8988T (cell line): Measurements from ENCODE around the gene CCDC38.

Source experiments
- DNase-seq: peaks from one replicate; pipeline ENCODE4 v3.0.0; 2011

The CCDC38 gene

GRCh38 chr12:95960241-95960640 lies 17.8 kb upstream of the CCDC38 start:
- DNase-seq = no peak

GRCh38 chr12:95959107-95959506 lies 16.7 kb upstream of the CCDC38 start:
- DNase-seq = no peak

GRCh38 chr12:95956557-95957145 lies 14.2 kb upstream of the CCDC38 start:
- DNase-seq = no peak

GRCh38 chr12:95955549-95956159 lies 13.2 kb upstream of the CCDC38 start:
- DNase-seq = no peak

- no peak for DNase-seq
Observed at GRCh38 chr12:95953000-95953399, 10.6 kb upstream of the CCDC38 start.

GRCh38 chr12:95951515-95951914 lies 9.1 kb upstream of the CCDC38 start:
- no peak for DNase-seq

- no peak for DNase-seq
Observed at GRCh38 chr12:95949477-95950206, 7.2 kb upstream of the CCDC38 start.

- DNase-seq = no peak
Observed at GRCh38 chr12:95944108-95944704, 1.8 kb upstream of the CCDC38 start.

GRCh38 chr12:95943330-95943842 lies 972 bp upstream of the CCDC38 start, which contains the start of gene AMDHD1:
Gene AMDHD1, plus strand, starts transcription at chr12:95943331. Its CDS starts 68 bp downstream, at chr12:95943399.
- peak; percentile 69 for DNase-seq

- DNase-seq = no peak
Observed at GRCh38 chr12:95942101-95942523, 302 bp downstream of the CCDC38 start.

GRCh38 chr12:95940514-95940913 lies 1.9 kb downstream of the CCDC38 start:
- no peak for DNase-seq

- no peak for DNase-seq
Observed at GRCh38 chr12:95922231-95922630, 20.2 kb downstream of the CCDC38 start.

- DNase-seq = no peak
Observed at GRCh38 chr12:95919110-95919509, 23.3 kb downstream of the CCDC38 start.

GRCh38 chr12:95918194-95918993 lies 24.0 kb downstream of the CCDC38 start:
- peak; percentile 20 for DNase-seq

- DNase-seq = no peak
Observed at GRCh38 chr12:95909871-95910270, 32.5 kb downstream of the CCDC38 start.

- DNase-seq = no peak
Observed at GRCh38 chr12:95908573-95908972, 33.8 kb downstream of the CCDC38 start.

GRCh38 chr12:95898081-95898480 lies 44.3 kb downstream of the CCDC38 start:
- no peak for DNase-seq

- no peak for DNase-seq
Observed at GRCh38 chr12:95896846-95897245, 45.6 kb downstream of the CCDC38 start.

- no peak for DNase-seq
Observed at GRCh38 chr12:95890958-95891357, 51.5 kb downstream of the CCDC38 start.

GRCh38 chr12:95887311-95887710 lies 55.1 kb downstream of the CCDC38 start:
- no peak for DNase-seq

- no peak for DNase-seq
Observed at GRCh38 chr12:95884998-95885397, 57.4 kb downstream of the CCDC38 start.

- DNase-seq = no peak
Observed at GRCh38 chr12:95882873-95883272, 59.5 kb downstream of the CCDC38 start.

GRCh38 chr12:95882080-95882479 lies 60.3 kb downstream of the CCDC38 start:
- DNase-seq = no peak
